Activated CD4-positive, CD25-positive, alpha-beta regulatory T cell treated with anti-CD3 and anti-CD28 coated beads, Interleukin-2, amount 50 U/mL, for 24 hours (primary cell): ENCODE measurements around the gene SCGB3A2.

Experiments
- ATAC-seq, 2 donors: fragments of 150-1000 bp; cut with Tn5 transposase; one replicate each; pipeline ENCODE4 v1.10.0; 2021; ENCODE audit warnings: mild to moderate bottlenecking in 1 of 2, moderate library complexity in 1 of 2

Gene SCGB3A2, protein sequence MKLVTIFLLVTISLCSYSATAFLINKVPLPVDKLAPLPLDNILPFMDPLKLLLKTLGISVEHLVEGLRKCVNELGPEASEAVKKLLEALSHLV

DNA sequence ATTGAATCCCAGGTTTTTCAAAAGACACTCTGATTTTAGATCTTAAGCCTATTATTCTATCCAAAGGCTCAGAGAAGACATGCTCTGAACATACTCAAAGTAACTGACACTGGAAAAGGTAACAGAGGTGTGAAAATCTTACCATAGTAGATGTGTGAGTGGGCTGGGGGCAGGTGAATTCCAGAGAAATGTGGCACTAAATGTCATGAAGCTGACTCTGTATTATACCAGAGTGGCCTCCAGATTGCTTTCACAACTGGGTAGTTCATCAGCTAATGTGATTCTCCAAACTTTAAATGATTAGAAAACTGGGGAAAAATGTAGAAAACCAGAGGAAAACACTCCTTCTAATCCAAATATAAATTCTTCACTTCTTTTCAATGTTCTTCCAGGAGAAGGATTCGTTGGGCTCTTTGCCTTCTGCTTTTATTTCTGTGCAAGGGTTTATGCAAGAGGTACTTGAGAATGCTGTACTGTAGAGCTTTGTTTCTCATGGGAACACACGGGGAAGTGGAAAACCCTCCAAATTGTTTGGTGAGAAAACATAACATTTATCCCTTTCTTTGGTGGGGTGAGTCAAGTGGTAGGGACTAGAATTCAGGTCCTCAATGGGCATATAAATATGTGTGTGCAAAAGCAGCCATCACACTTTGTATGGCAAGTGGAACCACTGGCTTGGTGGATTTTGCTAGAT lies at the start of gene SCGB3A2:
Gene SCGB3A2, plus strand, starts transcription at position 646 of the 694 bp plus-strand sequence. CDS start 93 bp downstream, outside the sequence.
- ATAC-seq, result no peak

DNA sequence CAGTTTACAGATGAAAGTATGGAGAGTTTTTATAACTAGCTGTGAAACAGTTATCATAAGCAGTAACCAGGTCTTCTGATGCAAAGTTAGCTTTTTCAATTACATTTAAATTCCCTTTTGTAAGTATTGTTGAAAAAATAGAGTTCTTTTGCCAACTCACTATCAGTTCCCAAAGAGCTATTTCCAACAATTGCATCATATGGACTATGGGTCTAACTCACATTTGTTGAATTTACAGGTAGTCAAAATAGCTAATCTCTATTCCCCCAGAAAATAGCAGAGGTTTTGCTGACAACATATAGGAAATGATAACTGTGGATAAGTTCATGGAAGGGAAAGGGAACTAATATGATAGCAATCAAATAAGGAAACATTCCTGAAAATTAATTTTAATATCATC lies 48.5 kb upstream of the SCGB3A2 start:
- ATAC-seq, result no peak

DNA sequence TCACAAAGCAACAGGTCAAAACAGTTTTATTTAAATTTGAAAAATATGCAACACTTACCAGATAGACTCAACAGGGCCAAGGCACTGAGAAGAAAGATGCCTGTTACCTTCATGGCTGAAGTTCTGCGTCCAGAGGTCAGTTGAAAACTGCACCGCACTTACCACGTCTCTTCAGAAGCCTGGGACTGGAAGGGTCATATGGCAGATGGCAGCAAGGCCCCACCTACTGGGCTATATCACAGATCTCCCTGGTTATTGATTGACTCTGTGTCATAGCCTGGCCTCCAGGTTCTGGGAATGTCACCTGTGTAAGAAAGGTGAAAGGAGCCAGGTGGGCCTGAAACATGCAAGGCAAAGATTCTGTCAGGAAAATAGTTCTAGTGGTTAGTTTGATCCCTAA lies 47.0 kb upstream of the SCGB3A2 start, which contains the start of gene SPINK1:
Gene SPINK1, minus strand, starts transcription at position 207 of the 400 bp plus-strand sequence. Its CDS starts 94 bp downstream, at position 113.
- no peak for ATAC-seq

DNA sequence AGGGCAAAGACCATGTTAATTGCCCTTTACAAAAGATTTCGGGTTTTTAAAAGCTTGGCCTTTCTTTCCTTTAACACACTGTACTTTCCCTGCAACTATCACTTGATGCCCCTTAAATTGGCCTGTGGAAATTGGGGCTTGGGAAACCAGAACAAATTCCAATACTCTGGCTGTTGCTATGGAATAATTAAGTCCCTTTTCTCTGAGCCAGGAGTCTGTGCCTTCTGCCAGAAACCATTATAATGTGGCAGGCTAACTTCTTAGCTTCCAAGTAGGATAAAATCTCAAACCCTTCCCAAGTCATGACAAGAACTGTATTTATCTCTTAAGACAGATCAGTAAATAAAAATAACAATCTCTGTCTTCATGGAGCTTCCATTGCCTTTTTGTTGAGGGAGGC lies 46.0 kb upstream of the SCGB3A2 start:
- no peak for ATAC-seq

DNA sequence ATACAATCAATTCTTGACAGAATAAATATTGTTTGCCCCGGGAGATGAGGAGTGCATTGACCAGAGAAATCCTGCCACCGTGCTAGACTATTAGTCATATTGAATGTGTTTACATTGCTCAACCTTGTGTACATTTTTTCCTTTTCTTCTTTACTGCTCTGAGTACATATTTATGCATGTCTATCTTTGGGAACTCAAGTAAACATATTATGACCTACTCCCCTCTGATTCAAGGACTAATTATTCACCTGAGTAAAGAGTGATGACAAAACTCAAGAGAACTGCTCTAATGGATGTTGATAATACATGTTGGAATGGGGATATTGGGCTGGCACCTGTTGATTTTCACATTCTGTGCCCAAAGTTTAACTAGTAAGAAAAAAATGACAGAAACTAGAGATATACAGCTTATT lies 43.1 kb upstream of the SCGB3A2 start:
- no peak for ATAC-seq

DNA sequence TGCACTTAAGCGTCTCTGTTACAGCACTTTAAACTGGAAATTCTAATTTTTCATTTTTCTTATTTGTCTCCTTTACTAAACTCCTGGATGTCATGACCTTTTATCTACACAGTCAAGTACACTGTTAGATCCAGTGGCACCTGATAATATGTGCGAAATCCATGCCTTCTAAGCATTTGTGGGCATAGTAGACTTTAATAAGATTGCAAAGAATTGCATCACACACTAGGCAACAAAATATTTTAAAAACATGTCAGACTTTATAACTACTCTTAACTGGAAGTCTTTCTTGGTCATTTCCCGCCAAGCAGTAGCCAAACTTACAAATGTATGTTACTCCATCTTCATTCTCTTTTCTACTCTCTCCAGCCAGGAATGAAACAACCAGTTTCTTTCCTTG lies 42.1 kb upstream of the SCGB3A2 start:
- no peak for ATAC-seq

DNA sequence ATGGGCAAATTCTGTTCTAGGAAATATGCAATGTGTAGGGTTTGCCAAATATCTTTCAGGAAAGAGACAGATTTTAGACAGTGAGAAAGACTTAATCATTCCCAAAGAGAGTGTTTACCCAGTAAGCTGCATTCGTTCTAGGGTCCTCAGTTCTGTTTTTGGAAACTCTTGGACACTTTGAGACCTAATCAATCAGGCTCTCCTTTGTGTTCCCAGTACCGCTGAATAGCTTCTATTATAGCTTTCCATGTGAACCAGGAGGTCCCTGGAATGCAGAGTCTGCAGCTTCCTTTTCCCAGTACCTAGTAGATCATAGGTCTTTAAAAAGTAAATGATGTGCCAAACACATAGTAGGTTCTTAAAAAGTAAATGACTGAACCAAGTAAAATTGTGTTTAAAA lies 35.6 kb upstream of the SCGB3A2 start:
- ATAC-seq, result no peak

DNA sequence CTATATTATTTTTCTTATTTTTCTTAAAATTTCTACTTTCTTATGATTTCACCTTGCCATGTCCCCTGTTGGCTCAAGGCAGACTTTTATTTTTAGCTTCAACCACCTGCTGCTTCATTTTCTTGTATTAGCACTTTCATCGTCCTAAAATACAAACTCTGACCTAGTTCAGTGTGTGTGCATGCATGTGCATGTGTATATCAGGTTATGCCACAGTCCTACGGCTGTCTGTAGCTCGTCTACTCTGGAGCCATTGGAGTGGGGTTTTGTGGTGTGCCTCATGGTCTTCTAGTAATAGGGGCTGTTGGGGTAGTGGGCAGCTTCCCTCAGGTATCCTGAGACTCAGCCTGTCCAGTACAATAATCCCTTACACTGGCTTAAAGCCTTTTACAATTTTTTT lies 33.7 kb upstream of the SCGB3A2 start:
- no peak for ATAC-seq

DNA sequence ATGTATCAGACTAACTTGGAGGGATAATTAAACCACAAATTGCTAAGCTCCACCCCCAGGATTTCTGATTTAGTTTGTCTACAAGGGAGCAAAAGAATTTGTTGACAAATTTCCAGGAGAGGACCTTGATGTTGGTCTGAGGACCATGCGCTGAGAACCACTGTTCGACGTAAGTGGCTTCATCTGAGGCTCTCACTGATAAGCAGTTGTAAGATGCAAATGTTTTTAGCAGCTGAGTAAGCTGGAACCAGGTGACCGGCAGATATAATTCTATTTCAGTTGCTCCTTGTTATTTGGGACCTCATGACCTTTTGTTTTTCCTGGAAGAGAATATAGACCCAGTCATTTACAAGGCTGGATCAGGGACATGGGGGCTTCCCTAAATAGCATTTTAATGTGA lies 32.9 kb upstream of the SCGB3A2 start:
- ATAC-seq, result no peak

DNA sequence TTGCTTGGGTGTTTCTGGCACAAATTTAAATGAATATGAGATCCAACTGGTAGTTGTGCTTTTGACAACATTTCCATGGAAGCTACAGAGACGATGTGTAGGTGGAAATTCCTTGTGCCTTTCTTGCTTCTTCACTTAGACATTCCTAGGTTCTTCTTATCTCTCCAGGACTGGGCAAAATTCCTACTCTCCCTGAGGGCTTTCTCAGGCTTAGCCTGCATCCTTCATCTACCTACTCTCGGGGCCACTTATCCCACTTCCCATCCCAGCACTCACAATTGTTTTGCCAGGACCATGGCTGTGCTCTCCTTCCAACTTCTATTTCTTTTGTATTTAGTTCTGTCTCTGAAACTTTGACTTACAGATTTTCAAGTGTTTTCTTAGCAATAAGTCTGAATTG lies 29.3 kb upstream of the SCGB3A2 start:
- ATAC-seq, result no peak

DNA sequence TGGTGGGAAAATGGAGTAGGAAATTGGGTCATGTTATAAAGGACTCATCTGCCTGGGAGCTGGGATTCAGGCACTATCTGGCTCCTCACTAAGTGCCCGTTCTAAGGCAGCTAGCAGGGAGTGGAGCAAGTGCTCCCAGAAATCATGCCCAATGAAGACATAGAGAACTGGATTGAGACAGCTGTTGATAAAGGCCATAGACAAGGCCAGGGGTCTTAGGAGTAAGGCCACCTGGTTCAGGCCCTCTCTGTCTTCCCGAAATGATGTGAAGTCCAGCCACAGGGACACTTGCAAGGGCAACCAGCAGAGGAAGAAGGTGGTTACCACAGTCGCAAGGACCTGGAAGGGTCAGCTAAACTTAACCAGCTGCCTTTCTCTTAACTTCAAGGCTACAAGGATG lies 26.9 kb upstream of the SCGB3A2 start:
- no peak for ATAC-seq

DNA sequence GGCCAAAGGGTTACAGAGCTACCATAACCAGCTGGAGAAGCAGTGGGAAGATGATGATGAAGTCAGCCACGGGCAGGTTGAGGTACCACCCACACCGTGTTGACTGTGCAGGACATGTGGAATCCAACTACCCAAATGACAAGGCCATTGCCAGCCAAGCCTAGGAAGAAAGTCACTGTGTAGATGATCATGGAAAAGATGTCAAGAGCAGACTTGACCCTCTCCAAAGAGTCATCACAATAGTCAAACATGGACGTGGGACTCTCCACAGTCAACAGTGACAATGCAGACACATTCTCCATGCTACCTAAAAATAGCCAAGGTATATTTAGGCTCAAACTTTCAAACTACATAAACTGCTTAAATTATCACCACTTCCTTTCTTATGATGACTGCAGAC lies 26.1 kb upstream of the SCGB3A2 start:
- ATAC-seq, result no peak

DNA sequence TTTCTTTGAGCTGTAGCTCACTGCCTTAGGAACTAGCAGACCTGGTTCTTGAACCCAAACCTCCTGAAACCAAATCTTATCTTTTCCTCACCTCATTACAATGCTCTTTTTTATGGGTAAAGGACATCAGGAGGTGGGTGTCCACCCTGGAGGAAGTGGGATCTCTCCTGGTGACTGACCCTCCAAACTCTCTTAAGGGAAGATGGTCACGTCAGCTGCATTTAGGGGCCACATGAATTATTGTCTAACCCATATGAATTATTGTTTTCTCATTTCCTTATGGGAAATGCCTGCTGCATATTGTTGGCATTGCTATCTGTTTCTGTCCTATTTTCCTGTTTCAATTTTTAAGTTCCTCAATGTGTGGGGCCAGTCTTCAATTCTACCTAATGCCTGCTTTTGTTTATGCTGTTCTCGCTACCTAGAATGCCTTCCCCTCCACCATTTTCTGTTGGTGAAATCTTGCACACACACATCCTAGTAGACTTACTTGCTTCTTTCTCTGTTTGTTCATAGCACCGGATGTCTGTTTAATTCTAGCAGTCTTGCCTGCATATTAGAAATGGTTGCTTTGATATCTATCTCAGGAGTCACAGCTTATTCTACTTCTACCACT lies 25.0 kb upstream of the SCGB3A2 start:
- no peak for ATAC-seq

DNA sequence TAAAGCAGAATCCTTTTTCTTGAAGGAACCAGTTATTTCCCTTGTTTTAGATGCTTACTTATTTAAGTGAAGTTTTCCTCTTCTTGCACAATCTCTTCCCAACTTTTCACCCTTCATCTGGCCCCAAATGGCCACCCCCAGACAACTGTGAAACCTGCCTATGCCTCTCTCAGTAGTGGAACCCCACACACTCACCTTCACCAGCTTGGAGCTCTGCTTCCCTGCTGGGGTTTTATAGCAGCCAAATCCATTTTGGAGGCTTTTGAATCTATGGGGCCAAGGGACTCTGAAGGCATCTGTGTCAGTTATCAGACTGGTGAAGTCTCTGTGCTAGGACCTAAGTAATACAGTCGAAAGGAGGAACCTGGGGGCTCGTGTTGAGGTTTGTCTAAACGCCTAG lies 24.2 kb upstream of the SCGB3A2 start:
- no peak for ATAC-seq

DNA sequence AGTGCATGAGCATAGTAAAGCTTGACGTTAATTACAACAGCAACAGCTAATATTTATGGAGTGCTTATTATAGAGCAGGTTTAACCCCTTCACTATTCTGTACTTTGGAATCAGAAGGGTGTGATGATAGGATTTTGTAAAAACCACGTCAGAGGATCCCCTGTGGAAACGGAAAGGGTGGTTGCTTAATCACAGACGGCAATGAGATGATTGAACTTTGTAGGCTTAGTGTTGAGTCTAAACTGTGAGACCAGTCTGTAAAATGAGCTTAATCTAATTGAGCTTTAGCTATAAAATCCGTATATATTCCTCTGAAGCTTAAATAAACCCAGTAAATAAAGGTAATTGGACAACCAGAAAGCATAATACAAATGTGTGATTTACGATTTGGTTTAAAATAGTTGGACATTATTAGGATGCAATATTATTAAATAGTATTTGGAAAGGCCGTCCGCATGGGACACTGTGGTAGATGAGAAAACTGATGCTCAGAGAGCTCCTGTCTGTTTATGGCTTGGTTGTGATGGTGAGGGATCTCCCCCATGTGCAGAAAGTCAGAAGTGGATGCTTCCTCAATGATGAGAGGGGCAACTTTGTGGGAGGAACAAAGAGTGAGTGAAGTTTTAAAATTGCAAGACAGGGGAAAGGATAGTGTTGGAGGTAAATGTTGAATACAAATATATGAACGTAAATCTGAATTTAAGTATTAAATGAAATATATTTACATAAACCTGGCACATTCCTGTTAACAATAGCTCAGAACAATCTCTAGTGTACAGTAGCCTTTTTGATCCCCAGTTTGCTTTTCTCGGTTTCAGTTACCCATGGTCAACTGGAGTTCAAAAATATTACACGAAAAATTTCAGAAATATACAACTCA lies 23.4 kb upstream of the SCGB3A2 start:
- no peak for ATAC-seq

DNA sequence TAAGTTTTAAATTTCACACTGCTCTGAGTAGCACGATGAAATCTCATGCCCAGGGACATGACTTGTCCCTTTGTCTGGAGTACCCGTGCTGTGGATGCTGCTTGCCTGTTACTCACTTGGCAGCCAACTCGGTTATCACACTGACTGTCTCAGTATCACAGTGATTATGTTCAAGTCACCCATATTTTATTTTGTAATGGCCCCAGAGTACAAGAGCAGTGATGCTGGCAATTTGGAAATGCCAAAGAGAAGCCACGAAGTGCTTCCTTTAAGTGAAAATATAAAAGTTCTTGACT lies 22.8 kb upstream of the SCGB3A2 start:
- no peak for ATAC-seq

DNA sequence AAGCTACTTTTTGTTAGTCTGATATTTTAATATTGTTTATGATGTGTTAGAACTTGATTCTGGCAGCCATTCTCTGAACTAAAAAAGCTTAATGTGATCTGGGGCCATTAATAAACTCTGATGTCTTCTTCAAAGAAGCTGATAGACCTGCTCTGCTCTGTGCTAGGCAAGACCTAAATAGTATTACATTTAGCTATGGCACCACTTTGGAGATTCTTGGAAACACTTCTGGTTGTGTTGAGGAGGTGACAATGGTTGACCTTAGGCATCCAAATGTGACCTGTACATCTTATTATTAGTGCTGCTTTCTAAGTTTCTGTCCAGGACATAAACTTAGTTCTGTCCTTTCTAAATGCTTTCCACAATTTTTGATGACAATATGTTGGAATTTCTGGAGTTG lies 21.7 kb upstream of the SCGB3A2 start:
- no peak for ATAC-seq

DNA sequence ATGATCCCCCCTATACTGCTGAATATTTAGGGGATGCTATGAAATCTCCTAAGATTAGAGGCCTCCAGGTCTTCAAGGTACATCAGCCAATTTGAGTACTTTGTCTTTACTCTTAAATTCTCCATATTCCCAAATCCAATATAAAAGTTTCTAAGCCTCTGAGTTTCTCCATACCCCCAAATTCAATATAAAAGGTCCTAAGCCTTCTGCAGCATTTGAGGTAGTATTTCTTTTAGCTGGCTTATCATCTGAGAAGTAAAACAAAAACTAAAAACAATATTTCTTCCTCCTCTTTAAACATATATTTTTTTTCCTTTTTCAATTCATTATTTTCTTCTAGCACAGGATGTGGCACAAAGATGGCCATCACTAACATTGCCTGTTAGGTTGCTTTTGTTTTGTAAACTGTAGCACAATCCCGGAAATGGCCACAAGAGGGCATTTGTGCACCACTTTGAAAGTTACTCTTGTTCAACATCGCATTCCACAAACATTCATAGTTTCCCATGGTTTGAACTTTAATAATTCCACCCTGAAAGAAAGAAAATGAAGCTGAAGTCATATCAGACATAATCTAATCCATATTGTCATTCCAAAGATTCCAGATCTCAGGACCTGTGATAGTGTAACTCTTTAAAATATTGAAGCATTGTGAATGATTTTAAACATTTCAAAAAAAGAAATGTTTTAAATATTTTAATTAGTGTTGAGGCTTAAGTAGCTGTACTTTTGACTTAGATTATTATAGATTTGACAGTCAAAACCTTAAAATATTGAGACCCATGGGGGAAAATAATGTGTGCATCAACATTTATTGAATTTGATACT lies 21.0 kb upstream of the SCGB3A2 start:
- ATAC-seq, result no peak

DNA sequence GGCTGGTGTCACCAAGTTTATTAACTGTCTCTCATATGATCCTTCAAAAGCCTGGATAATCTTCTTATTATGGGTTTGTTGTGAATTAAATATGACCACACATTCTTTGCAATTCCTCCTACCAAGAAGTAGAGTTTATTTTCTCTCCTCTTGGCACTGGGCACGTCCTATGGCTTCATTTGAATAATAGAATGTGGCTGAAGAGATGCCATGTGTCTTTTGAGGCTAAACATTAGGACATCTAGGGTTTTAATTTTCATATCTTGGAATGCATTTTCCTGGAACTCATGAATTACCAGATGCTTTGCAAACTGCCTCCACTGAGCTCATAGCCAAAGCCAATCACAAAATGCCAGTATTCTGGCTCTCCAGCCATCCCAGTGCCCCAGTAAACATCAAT lies 19.9 kb upstream of the SCGB3A2 start:
- no peak for ATAC-seq

DNA sequence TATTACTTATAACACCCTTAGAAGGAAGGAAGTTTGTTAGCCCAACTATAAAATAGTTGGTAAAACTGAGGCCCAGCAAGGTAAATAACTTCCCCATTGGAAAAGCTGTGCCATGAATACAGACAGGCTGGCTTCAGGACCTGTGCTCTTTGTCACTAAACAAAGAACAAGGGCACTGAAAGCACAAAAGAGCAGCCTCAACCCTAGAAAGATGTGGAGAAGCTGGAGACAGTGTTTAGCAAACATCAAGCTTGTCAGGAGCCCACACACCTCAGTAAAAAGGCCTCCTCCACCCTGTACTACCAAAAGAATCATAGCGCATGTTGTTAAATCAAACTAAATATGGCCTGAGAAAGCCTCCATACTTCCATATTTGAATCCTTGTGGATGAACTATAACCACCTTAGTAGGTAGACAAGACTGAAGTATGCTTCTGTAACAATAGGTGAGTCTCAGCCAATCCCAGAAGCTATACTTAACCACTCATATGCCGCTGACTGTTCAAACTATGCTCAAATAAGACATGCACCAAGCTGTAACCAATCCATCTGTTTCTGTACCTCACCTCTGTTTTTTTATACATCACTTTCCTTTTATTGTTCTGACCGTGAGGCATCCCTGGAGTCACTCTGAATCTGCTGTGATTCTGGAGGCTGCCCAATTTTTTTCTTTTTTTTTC lies 18.4 kb upstream of the SCGB3A2 start:
- no peak for ATAC-seq

DNA sequence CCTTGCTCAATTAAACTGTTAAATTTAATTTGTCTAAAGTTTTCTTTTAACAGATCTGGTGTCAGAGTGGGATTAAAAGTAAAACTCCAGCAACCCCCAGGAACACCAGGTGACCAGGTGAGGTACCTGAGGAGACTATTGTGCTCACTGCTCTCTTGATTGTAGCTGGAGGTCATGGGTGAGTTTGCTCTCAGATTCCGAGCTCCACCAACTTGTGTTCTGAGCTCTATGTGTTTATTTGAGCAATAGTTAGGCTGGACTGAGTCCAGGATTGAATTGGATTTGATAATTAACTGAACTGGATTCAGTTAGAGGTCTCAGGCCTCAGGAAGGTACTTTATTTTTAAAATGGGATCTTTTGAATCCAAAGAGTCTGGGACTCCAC lies 17.9 kb upstream of the SCGB3A2 start:
- ATAC-seq, result no peak

DNA sequence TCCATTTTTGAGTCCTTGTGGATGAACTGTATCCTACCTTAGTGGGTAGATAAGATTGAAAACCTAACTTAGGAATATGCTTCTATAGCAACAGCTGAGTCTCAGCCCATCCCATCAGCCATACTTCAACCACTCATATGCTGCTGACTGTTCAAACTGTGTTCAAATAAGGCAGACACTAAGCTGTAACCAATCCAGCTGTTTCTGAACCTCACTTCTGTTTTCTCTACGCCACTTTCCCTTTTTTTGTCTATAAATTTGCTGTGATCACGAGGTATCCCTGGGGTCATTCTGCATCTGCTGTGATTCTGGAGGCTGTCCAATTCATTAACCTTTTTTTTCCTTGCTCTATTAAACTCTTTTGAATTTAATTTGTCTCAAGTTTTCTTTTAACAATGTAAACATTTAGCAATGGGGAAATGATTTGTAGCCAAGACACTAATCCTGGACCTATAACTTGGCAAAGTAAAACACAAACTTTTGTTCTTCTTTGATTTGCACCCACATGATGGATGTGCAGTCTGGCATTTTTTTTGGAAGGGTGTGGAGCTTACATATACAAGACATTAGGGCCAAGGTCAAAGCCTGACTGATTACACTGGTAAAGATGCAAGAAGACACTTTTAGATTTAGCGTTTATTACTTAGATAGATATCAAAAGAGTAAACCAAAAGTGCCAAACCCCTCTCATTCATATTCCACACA lies 14.9 kb upstream of the SCGB3A2 start:
- no peak for ATAC-seq
